Measurements from ENCODE around the gene CFTR. TPM values are rescaled to one million over a fixed set of nuclear protein-coding genes. Genes with fewer than 3 reads are reported as not detected.

CFTR gene
- total RNA-seq, 1 experiment from 2014 or later = not detected

DNA sequence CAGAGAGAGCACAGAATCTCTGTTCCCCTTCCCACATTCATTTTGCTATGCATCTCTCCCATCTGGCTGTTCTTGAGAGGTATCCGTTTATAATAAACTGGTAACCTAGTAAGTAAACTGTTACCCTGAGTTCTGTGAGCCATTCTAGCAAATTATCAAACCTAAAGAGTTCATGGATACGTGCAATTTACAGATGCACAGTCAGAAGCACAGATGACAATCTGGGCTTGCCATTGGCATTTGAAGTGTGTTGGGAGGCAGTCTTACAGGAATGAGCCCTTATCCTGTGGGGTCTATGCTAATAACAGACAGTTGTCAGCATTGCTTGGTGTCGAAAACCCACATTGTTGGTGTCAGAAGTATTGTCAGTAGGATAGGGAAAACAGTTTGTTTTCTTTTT lies 151.8 kb downstream of the CFTR start:
- no peaks in the 10 kb centered on the region for H4K20me1 ChIP-seq (ENCODE audit: insufficient read depth)
- ChIA-PET POLR2A (ENCODE audit: unreplicated experiment) (no interaction called here), CTCF (no interaction called here)
- H3K4me3 ChIP-seq = no peak overlapping the region
- no peak overlapping the region for H2AFZ ChIP-seq
- no peaks in the 10 kb centered on the region for H3K4me1 ChIP-seq (replicated peaks; ENCODE audit: insufficient read depth)
- intact Hi-C loops (cut with micrococcal nuclease; ENCODE audit: unreplicated experiment) = no loop called here
- no TSS peak for BruUV-seq (replicated peaks)
- no peaks in the 10 kb centered on the region for H3K9me2 ChIP-seq (ENCODE audit: insufficient read depth)
- H3F3A ChIP-seq (ENCODE audit: insufficient read depth, low read depth) = no peaks in the 10 kb centered on the region
- no peaks in the 10 kb centered on the region for H3K36me3 ChIP-seq (ENCODE audit: low read depth)
- TF ChIP-seq, protein P1, sequence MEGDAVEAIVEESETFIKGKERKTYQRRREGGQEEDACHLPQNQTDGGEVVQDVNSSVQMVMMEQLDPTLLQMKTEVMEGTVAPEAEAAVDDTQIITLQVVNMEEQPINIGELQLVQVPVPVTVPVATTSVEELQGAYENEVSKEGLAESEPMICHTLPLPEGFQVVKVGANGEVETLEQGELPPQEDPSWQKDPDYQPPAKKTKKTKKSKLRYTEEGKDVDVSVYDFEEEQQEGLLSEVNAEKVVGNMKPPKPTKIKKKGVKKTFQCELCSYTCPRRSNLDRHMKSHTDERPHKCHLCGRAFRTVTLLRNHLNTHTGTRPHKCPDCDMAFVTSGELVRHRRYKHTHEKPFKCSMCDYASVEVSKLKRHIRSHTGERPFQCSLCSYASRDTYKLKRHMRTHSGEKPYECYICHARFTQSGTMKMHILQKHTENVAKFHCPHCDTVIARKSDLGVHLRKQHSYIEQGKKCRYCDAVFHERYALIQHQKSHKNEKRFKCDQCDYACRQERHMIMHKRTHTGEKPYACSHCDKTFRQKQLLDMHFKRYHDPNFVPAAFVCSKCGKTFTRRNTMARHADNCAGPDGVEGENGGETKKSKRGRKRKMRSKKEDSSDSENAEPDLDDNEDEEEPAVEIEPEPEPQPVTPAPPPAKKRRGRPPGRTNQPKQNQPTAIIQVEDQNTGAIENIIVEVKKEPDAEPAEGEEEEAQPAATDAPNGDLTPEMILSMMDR (conservative IDR thresholded peaks at IDR 0.05) = no peak
- TF ChIP-seq EZH2 (IDR thresholded peaks at IDR 0.05; ENCODE audit: low read depth) = no peak
- H3K79me2 ChIP-seq (ENCODE audit: low read depth) = no peaks in the 10 kb centered on the region
- no peak overlapping the region for H3K4me2 ChIP-seq
- H3K27ac ChIP-seq = no peak overlapping the region
- no peaks in the 10 kb centered on the region for H3K27me3 ChIP-seq (ENCODE audit: insufficient read depth, low read depth)
- H3K9me3 ChIP-seq (ENCODE audit: insufficient read depth, low read depth) = no peaks in the 10 kb centered on the region
- DNase-seq = no peak

DNA sequence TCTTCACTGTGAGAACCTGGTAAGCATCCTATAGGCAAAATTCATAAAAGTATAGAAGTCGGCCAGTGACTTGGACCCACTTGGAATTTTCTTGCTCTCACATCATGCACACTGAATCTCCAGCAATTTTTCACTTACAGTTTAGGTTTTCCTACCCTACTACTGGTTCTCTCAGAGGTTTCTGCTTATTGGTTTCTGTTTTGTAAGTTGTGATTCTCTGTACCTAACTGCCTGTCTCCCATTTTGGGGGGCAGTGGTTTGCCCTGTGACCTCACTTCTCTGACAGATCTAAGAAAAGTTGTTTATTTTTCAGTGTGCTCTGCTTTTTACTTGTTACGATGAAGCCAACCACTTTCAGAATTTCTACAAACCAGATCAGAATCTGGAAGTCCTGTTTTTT lies 158.1 kb downstream of the CFTR start:
- H3K36me3 ChIP-seq (ENCODE audit: low read depth) = no peaks in the 10 kb centered on the region
- intact Hi-C loops (cut with micrococcal nuclease; ENCODE audit: unreplicated experiment) = no loop called here
- no TSS peak for BruUV-seq (replicated peaks)
- no peaks in the 10 kb centered on the region for H3K27me3 ChIP-seq (ENCODE audit: insufficient read depth, low read depth)
- no peak for DNase-seq
- H3K79me2 ChIP-seq (ENCODE audit: low read depth) = no peaks in the 10 kb centered on the region
- H3K4me2 ChIP-seq = no peak overlapping the region
- no peaks in the 10 kb centered on the region for H3K9me3 ChIP-seq (ENCODE audit: insufficient read depth, low read depth)
- CTCF ChIA-PET = no interaction called here
- no peak overlapping the region for H2AFZ ChIP-seq
- no peaks in the 10 kb centered on the region for H3K9me2 ChIP-seq (ENCODE audit: insufficient read depth)
- no peaks in the 10 kb centered on the region for H3F3A ChIP-seq (ENCODE audit: insufficient read depth, low read depth)
- no peak overlapping the region for H3K27ac ChIP-seq
- H4K20me1 ChIP-seq (ENCODE audit: insufficient read depth) = no peaks in the 10 kb centered on the region
- no peaks in the 10 kb centered on the region for H3K4me1 ChIP-seq (replicated peaks; ENCODE audit: insufficient read depth)
- TF ChIP-seq EZH2 (IDR thresholded peaks at IDR 0.05; ENCODE audit: low read depth) = no peak
- POLR2A ChIA-PET (ENCODE audit: unreplicated experiment) = no interaction called here
- no peak overlapping the region for H3K4me3 ChIP-seq

DNA sequence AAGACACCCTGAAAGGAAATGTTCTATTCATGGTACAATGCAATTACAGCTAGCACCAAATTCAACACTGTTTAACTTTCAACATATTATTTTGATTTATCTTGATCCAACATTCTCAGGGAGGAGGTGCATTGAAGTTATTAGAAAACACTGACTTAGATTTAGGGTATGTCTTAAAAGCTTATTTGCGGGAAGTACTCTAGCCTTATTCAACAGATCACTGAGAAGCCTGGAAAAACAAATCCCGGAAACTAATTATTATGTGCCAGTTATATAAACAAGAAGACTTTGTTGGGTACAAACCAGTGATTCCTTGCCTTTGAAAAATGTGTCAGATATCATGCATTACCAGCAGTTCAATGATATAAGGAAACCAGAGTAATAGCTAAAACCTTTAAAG lies 160.1 kb downstream of the CFTR start:
- no TSS peak for BruUV-seq (replicated peaks)
- Histone ChIP-seq H3K4me1 (replicated peaks; ENCODE audit: insufficient read depth) (no peaks in the 10 kb centered on the region), H3F3A (ENCODE audit: insufficient read depth, low read depth) (no peaks in the 10 kb centered on the region), H4K20me1 (ENCODE audit: insufficient read depth) (no peaks in the 10 kb centered on the region), H2AFZ (no peak overlapping the region), H3K27ac (no peak overlapping the region), H3K4me2 (no peak overlapping the region), H3K79me2 (ENCODE audit: low read depth) (no peaks in the 10 kb centered on the region), H3K9me3 (ENCODE audit: insufficient read depth, low read depth) (no peaks in the 10 kb centered on the region), H3K36me3 (ENCODE audit: low read depth) (no peaks in the 10 kb centered on the region), H3K4me3 (no peak overlapping the region), H3K27me3 (ENCODE audit: insufficient read depth, low read depth) (no peaks in the 10 kb centered on the region), H3K9me2 (ENCODE audit: insufficient read depth) (no peaks in the 10 kb centered on the region)
- ChIA-PET CTCF (no interaction called here), POLR2A (ENCODE audit: unreplicated experiment) (no interaction called here)
- intact Hi-C loops (cut with micrococcal nuclease; ENCODE audit: unreplicated experiment) = loop anchor here (1.0 kb wide), 1 partner anchor 35 kb away; no protein-coding TSS in a partner anchor
- TF ChIP-seq, protein P1 (conservative IDR thresholded peaks at IDR 0.05) = no peak
- TF ChIP-seq EZH2 (IDR thresholded peaks at IDR 0.05; ENCODE audit: low read depth) = no peak
- DNase-seq = no peak

DNA sequence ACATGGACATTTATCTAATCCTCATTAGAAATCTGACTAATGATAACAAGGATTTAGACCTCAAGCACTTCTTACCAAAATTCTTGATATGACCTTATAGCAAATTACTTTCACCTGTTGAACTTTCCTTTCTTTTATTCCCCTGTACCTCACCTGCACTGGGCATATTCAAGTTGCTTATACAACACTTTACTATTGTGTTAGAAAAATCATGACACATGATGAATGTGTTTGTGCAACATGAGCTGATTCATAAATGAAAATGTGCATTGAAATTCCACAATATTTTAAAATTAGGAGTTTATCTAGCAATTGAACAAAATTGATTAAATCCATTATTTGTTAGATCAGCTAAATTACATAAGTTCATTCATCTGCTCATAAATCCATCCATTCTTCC lies 160.6 kb downstream of the CFTR start:
- Histone ChIP-seq H3K4me3 (no peak overlapping the region), H3K79me2 (ENCODE audit: low read depth) (no peaks in the 10 kb centered on the region), H2AFZ (no peak overlapping the region), H3K36me3 (ENCODE audit: low read depth) (no peaks in the 10 kb centered on the region), H3K4me2 (no peak overlapping the region), H4K20me1 (ENCODE audit: insufficient read depth) (no peaks in the 10 kb centered on the region), H3K9me2 (ENCODE audit: insufficient read depth) (no peaks in the 10 kb centered on the region), H3F3A (ENCODE audit: insufficient read depth, low read depth) (no peaks in the 10 kb centered on the region), H3K4me1 (replicated peaks; ENCODE audit: insufficient read depth) (0 out of 2 replicates have a peak, but pooled peaks cover under 1% of the 10 kb centered on the region), H3K9me3 (ENCODE audit: insufficient read depth, low read depth) (no peaks in the 10 kb centered on the region), H3K27me3 (ENCODE audit: insufficient read depth, low read depth) (no peaks in the 10 kb centered on the region), H3K27ac (no peak overlapping the region)
- CTCF ChIA-PET = no interaction called here
- no peak for TF ChIP-seq EZH2 (IDR thresholded peaks at IDR 0.05; ENCODE audit: low read depth)
- TF ChIP-seq, protein P1 (conservative IDR thresholded peaks at IDR 0.05) = no peak
- POLR2A ChIA-PET (ENCODE audit: unreplicated experiment) = interaction anchor here (0.6 kb wide), 1 partner anchor 122 kb away, joined by 6 read pairs; no protein-coding TSS in a partner anchor
- intact Hi-C loops (cut with micrococcal nuclease; ENCODE audit: unreplicated experiment) = loop anchor here (1.0 kb wide), 1 partner anchor 35 kb away; no protein-coding TSS in a partner anchor
- no peak for DNase-seq
- BruUV-seq (replicated peaks) = no TSS peak

Data from PC-9 (cell line).